Measurements from ENCODE around the gene TNFRSF9. TPM values are rescaled to one million over a fixed set of nuclear protein-coding genes. Genes with fewer than 3 reads are reported as not detected.

TNFRSF9 gene
- polyA plus RNA-seq, 1 of the 3 experiments (the other 2 are of a cell fraction), result 2.9 TPM

DNA sequence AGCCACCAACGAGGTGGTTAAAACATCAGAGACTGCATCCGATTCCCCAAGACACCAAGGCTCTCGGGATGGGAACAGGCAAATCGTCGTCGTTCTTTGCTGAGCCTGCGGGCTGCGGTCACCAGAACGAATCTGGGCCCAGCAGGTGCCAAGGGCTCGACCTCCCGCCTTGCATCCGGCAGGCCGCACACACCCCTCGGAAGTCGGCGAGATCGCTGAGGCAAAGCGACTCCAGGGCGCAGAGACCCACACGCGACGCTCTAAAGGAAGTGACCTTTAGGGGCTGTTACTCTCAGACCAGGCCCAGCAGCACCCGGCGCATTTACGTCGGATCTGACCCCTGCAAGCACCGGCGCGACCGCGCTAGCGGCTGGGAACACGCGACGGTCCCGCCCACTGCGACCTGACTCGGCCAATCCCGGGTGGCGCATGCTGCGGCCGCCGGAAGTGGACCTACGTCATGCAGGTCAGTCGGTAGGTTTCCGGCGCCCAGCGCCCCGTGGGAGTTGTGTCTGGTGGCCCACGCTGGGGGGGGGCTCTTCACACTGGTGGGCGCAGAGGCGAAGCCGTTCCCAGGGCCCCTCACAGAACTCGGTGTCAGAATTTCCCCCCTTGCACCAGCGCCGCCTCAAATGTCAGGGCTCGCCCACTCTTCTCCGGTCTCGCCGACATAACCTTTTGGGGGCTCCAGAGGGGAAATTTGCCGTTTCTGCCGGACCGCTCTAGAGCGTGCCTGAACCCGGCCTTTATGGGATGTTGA lies 13.4 kb upstream of the TNFRSF9 start:
- peak overlapping the region; percentile 43 for H3K9ac ChIP-seq
- TF ChIP-seq TAF1 (IDR thresholded peaks at IDR 0.05; ENCODE audit: borderline replicate concordance, low read depth, low read length), result peak; percentile 32; the same call in 1 of the 2 replicates
- 0 out of 2 replicates have a peak, but pooled peaks have one; percentile 7 for TF ChIP-seq RFX5 (IDR thresholded peaks at IDR 0.05; ENCODE audit: low read length)
- peak; percentile 90 for TF ChIP-seq GABPA (IDR thresholded peaks at IDR 0.05; ENCODE audit: low read depth)
- no peak for TF ChIP-seq EP300 (IDR thresholded peaks at IDR 0.05; ENCODE audit: borderline replicate concordance in 1 of 2, low read depth in 1 of 2, low read length in 1 of 2)
- TF ChIP-seq, protein P1, sequence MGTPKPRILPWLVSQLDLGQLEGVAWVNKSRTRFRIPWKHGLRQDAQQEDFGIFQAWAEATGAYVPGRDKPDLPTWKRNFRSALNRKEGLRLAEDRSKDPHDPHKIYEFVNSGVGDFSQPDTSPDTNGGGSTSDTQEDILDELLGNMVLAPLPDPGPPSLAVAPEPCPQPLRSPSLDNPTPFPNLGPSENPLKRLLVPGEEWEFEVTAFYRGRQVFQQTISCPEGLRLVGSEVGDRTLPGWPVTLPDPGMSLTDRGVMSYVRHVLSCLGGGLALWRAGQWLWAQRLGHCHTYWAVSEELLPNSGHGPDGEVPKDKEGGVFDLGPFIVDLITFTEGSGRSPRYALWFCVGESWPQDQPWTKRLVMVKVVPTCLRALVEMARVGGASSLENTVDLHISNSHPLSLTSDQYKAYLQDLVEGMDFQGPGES (IDR thresholded peaks at IDR 0.05; ENCODE audit: low read depth, low read length), result peak; percentile 9; the same call in 1 of the 2 replicates
- TF ChIP-seq EZH2phosphoT487 (IDR thresholded peaks at IDR 0.05; ENCODE audit: borderline replicate concordance, low read depth), result no peak
- peak; percentile 76 for TF ChIP-seq CHD2 (IDR thresholded peaks at IDR 0.05; ENCODE audit: low read length, partially characterized antibody)
- TF ChIP-seq, protein P2, sequence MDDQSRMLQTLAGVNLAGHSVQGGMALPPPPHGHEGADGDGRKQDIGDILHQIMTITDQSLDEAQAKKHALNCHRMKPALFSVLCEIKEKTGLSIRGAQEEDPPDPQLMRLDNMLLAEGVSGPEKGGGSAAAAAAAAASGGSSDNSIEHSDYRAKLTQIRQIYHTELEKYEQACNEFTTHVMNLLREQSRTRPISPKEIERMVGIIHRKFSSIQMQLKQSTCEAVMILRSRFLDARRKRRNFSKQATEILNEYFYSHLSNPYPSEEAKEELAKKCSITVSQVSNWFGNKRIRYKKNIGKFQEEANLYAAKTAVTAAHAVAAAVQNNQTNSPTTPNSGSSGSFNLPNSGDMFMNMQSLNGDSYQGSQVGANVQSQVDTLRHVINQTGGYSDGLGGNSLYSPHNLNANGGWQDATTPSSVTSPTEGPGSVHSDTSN (IDR thresholded peaks at IDR 0.05), result no peak
- TF ChIP-seq YY1 (IDR thresholded peaks at IDR 0.05; ENCODE audit: low read depth), result no peak
- TF ChIP-seq, protein P3, sequence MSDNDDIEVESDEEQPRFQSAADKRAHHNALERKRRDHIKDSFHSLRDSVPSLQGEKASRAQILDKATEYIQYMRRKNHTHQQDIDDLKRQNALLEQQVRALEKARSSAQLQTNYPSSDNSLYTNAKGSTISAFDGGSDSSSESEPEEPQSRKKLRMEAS (IDR thresholded peaks at IDR 0.05; ENCODE audit: low read depth), result peak; percentile 37; the same call in 1 of the 2 replicates
- peak; percentile 80 for TF ChIP-seq POLR2AphosphoS5 (IDR thresholded peaks at IDR 0.05; ENCODE audit: low read depth, low read length)
- TF ChIP-seq, protein P4, sequence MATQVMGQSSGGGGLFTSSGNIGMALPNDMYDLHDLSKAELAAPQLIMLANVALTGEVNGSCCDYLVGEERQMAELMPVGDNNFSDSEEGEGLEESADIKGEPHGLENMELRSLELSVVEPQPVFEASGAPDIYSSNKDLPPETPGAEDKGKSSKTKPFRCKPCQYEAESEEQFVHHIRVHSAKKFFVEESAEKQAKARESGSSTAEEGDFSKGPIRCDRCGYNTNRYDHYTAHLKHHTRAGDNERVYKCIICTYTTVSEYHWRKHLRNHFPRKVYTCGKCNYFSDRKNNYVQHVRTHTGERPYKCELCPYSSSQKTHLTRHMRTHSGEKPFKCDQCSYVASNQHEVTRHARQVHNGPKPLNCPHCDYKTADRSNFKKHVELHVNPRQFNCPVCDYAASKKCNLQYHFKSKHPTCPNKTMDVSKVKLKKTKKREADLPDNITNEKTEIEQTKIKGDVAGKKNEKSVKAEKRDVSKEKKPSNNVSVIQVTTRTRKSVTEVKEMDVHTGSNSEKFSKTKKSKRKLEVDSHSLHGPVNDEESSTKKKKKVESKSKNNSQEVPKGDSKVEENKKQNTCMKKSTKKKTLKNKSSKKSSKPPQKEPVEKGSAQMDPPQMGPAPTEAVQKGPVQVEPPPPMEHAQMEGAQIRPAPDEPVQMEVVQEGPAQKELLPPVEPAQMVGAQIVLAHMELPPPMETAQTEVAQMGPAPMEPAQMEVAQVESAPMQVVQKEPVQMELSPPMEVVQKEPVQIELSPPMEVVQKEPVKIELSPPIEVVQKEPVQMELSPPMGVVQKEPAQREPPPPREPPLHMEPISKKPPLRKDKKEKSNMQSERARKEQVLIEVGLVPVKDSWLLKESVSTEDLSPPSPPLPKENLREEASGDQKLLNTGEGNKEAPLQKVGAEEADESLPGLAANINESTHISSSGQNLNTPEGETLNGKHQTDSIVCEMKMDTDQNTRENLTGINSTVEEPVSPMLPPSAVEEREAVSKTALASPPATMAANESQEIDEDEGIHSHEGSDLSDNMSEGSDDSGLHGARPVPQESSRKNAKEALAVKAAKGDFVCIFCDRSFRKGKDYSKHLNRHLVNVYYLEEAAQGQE (IDR thresholded peaks at IDR 0.05; ENCODE audit: low read depth, low read length), result no peak
- TF ChIP-seq, protein P5, sequence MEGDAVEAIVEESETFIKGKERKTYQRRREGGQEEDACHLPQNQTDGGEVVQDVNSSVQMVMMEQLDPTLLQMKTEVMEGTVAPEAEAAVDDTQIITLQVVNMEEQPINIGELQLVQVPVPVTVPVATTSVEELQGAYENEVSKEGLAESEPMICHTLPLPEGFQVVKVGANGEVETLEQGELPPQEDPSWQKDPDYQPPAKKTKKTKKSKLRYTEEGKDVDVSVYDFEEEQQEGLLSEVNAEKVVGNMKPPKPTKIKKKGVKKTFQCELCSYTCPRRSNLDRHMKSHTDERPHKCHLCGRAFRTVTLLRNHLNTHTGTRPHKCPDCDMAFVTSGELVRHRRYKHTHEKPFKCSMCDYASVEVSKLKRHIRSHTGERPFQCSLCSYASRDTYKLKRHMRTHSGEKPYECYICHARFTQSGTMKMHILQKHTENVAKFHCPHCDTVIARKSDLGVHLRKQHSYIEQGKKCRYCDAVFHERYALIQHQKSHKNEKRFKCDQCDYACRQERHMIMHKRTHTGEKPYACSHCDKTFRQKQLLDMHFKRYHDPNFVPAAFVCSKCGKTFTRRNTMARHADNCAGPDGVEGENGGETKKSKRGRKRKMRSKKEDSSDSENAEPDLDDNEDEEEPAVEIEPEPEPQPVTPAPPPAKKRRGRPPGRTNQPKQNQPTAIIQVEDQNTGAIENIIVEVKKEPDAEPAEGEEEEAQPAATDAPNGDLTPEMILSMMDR (IDR thresholded peaks at IDR 0.05), result no peak
- TF ChIP-seq FOXM1 (IDR thresholded peaks at IDR 0.05; ENCODE audit: low read depth), result no peak
- TF ChIP-seq, protein P6, sequence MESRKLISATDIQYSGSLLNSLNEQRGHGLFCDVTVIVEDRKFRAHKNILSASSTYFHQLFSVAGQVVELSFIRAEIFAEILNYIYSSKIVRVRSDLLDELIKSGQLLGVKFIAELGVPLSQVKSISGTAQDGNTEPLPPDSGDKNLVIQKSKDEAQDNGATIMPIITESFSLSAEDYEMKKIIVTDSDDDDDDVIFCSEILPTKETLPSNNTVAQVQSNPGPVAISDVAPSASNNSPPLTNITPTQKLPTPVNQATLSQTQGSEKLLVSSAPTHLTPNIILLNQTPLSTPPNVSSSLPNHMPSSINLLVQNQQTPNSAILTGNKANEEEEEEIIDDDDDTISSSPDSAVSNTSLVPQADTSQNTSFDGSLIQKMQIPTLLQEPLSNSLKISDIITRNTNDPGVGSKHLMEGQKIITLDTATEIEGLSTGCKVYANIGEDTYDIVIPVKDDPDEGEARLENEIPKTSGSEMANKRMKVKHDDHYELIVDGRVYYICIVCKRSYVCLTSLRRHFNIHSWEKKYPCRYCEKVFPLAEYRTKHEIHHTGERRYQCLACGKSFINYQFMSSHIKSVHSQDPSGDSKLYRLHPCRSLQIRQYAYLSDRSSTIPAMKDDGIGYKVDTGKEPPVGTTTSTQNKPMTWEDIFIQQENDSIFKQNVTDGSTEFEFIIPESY (IDR thresholded peaks at IDR 0.05; ENCODE audit: borderline replicate concordance, low read depth), result no peak
- TF ChIP-seq TCF12 (IDR thresholded peaks at IDR 0.05), result no peak
- TF ChIP-seq MEF2A (IDR thresholded peaks at IDR 0.05; ENCODE audit: borderline replicate concordance, low read depth), result no peak
- TF ChIP-seq NRF1 (IDR thresholded peaks at IDR 0.05; ENCODE audit: low read depth, low read length), result peak; percentile 38; the same call in 1 of the 2 replicates
- 0 out of 2 replicates have a peak, but pooled peaks have one; percentile 20 for TF ChIP-seq ELF1 (IDR thresholded peaks at IDR 0.05)
- no peak for TF ChIP-seq MXI1 (IDR thresholded peaks at IDR 0.05; ENCODE audit: low read depth, low read length)
- H3F3A ChIP-seq (replicated peaks; ENCODE audit: insufficient read depth), result peaks cover 9% of the 10 kb centered on the region
- H3K4me3 ChIP-seq (ENCODE audit: low read depth in 2 of 2, low read length in 1 of 2), result peak overlapping the region; percentile 56 to 58
- WGBS (ENCODE audit: low lambda C conversion rate), result 6% methylated on average over 21 of the region's 65 CpGs
- H3K4me1 ChIP-seq (ENCODE audit: control insufficient read depth in 1 of 2, insufficient read depth in 2 of 2, low read depth in 1 of 2, low read length in 1 of 2), result peaks cover 0 to 6% of the 10 kb centered on the region in 2 experiments; a peak in 2 of 4 replicates
- no peaks in the 10 kb centered on the region for H3K27me3 ChIP-seq (ENCODE audit: insufficient read depth)
- H3K9me3 ChIP-seq, result no peaks in the 10 kb centered on the region
- no peaks in the 10 kb centered on the region for H3K36me3 ChIP-seq (replicated peaks in 1 of 2; ENCODE audit: control insufficient read depth in 1 of 2, insufficient read depth in 2 of 2, low read length in 1 of 2)
- peak overlapping the region; percentile 97 for H2AFZ ChIP-seq (ENCODE audit: low read depth)
- H3K27ac ChIP-seq (ENCODE audit: low read depth in 2 of 2, low read length in 1 of 2), result peak overlapping the region in 1 of 2 experiments; percentile 87; a peak in 3 of 4 replicates
- no peaks in the 10 kb centered on the region for H4K20me1 ChIP-seq (ENCODE audit: insufficient read depth)
- ChIA-PET CTCF (no interaction called here), POLR2A (no interaction called here)
- H3K4me2 ChIP-seq, result peak overlapping the region; percentile 74
- H3K9me2 ChIP-seq, result no peaks in the 10 kb centered on the region
- DNase-seq, result peak; percentile 96
- no peaks in the 10 kb centered on the region for H3K79me2 ChIP-seq (ENCODE audit: insufficient read depth)
